IPS-20b (cell line): ENCODE results near the gene CUEDC2.
A peak's percentile ranks its signal among the peaks of the same experiment; 100 is the strongest.
"Not testable (repeated sequence)": the region's sequence is repeated elsewhere in the genome, so short reads cannot be mapped to it uniquely, and the experiment has no call there.

Experiments
- H3K27ac ChIP-seq: one replicate; pipeline ENCODE4 v1.5.1; 2013; ENCODE audit warnings: low read length
- H3K27me3 ChIP-seq: 2 replicates; pipeline ENCODE4 v1.6.1; 2013; ENCODE audit warnings: mild to moderate bottlenecking, low read length, inconsistent platforms; ENCODE audit not compliant: insufficient read depth
- H3K36me3 ChIP-seq: 2 replicates; pipeline ENCODE4 v1.6.1; 2013; ENCODE audit warnings: low read depth, mild to moderate bottlenecking, inconsistent platforms, low read length, moderate library complexity; ENCODE audit not compliant: insufficient read depth
- H3K4me1 ChIP-seq: 2 replicates; pipeline ENCODE4 v1.6.1; 2013; ENCODE audit warnings: mild to moderate bottlenecking, control low read depth, inconsistent platforms, low read length, moderate library complexity; ENCODE audit not compliant: insufficient read depth
- H3K4me3 ChIP-seq: 2 replicates; pipeline ENCODE4 v1.5.1; 2013; ENCODE audit warnings: mild to moderate bottlenecking, low read length, inconsistent platforms
- H3K9ac ChIP-seq: 2 replicates; pipeline ENCODE4 v1.6.1; 2013; ENCODE audit warnings: low read depth, mild to moderate bottlenecking, inconsistent platforms, low read length, moderate library complexity
- H3K9me3 ChIP-seq: 2 replicates; pipeline ENCODE4 v1.6.1; 2013; ENCODE audit warnings: mild to moderate bottlenecking, low read depth, low read length, inconsistent platforms; ENCODE audit not compliant: insufficient read depth

CUEDC2 gene

GRCh38 chr10:102465466-102465865 lies 33.1 kb upstream of the CUEDC2 start:
- Histone ChIP-seq H3K9me3 (no peaks in the 10 kb centered on the region), H3K27me3 (peaks cover 25% of the 10 kb centered on the region), H3K9ac (no peak overlapping the region), H3K4me3 (no peak overlapping the region), H3K27ac (no peak overlapping the region), H3K4me1 (peaks cover 15% of the 10 kb centered on the region), H3K36me3 (no peaks in the 10 kb centered on the region)

GRCh38 chr10:102463983-102464382 lies 31.6 kb upstream of the CUEDC2 start:
- Histone ChIP-seq H3K27me3 (peaks cover 25% of the 10 kb centered on the region), H3K4me1 (peaks cover 15% of the 10 kb centered on the region), H3K36me3 (no peaks in the 10 kb centered on the region), H3K9ac (peak overlapping the region; percentile 66; the same call in 1 of the 2 replicates), H3K9me3 (no peaks in the 10 kb centered on the region), H3K4me3 (peak overlapping the region; percentile 89; the same call in 1 of the 2 replicates), H3K27ac (no peak overlapping the region)

- H3K9ac ChIP-seq: peak overlapping the region; percentile 66; the same call in 1 of the 2 replicates
- no peak overlapping the region for H3K27ac ChIP-seq
- no peaks in the 10 kb centered on the region for H3K9me3 ChIP-seq
- H3K27me3 ChIP-seq: peaks cover 25% of the 10 kb centered on the region
- peaks cover 15% of the 10 kb centered on the region for H3K4me1 ChIP-seq
- H3K36me3 ChIP-seq: no peaks in the 10 kb centered on the region
- peak overlapping the region; percentile 89 for H3K4me3 ChIP-seq
These were observed 30.2 kb upstream of the CUEDC2 start for GRCh38 chr10:102462512-102463054.

- Histone ChIP-seq H3K27me3 (peaks cover 25% of the 10 kb centered on the region), H3K9ac (peak overlapping the region; percentile 80; the same call in 1 of the 2 replicates), H3K9me3 (no peaks in the 10 kb centered on the region), H3K4me3 (peak overlapping the region; percentile 89), H3K27ac (peak overlapping the region; percentile 20), H3K4me1 (peaks cover 15% of the 10 kb centered on the region), H3K36me3 (peaks cover 2% of the 10 kb centered on the region)
These were observed 29.0 kb upstream of the CUEDC2 start for GRCh38 chr10:102461187-102462054.

GRCh38 chr10:102460836-102461186 lies 28.4 kb upstream of the CUEDC2 start:
- Histone ChIP-seq H3K27ac (peak overlapping the region; percentile 20), H3K27me3 (peaks cover 25% of the 10 kb centered on the region), H3K9me3 (no peaks in the 10 kb centered on the region), H3K9ac (peak overlapping the region; percentile 80; the same call in 1 of the 2 replicates), H3K36me3 (peaks cover 8% of the 10 kb centered on the region), H3K4me3 (peak overlapping the region; percentile 89), H3K4me1 (peaks cover 20% of the 10 kb centered on the region)

GRCh38 chr10:102458656-102459055 lies 26.3 kb upstream of the CUEDC2 start:
- Histone ChIP-seq H3K4me3 (no peak overlapping the region), H3K4me1 (peaks cover 32% of the 10 kb centered on the region), H3K9me3 (no peaks in the 10 kb centered on the region), H3K9ac (no peak overlapping the region), H3K36me3 (peaks cover 10% of the 10 kb centered on the region), H3K27me3 (peaks cover 23% of the 10 kb centered on the region), H3K27ac (no peak overlapping the region)

- Histone ChIP-seq H3K4me3 (no peak overlapping the region), H3K9me3 (no peaks in the 10 kb centered on the region), H3K36me3 (peaks cover 16% of the 10 kb centered on the region), H3K9ac (no peak overlapping the region), H3K27me3 (peaks cover 13% of the 10 kb centered on the region), H3K27ac (no peak overlapping the region), H3K4me1 (peaks cover 33% of the 10 kb centered on the region)
These were observed 25.3 kb upstream of the CUEDC2 start for GRCh38 chr10:102457591-102458150.

- H3K4me3 ChIP-seq: no peak overlapping the region
- H3K9ac ChIP-seq: no peak overlapping the region
- H3K27ac ChIP-seq: no peak overlapping the region
- peaks cover 22% of the 10 kb centered on the region for H3K36me3 ChIP-seq
- no peaks in the 10 kb centered on the region for H3K27me3 ChIP-seq
- H3K9me3 ChIP-seq: no peaks in the 10 kb centered on the region
- H3K4me1 ChIP-seq: peaks cover 32% of the 10 kb centered on the region
These were observed 23.6 kb upstream of the CUEDC2 start for GRCh38 chr10:102455893-102456471.

- 0 out of 2 replicates have a peak overlapping the region, but pooled peaks have one; percentile 23 for H3K9ac ChIP-seq
- peaks cover 32% of the 10 kb centered on the region for H3K4me1 ChIP-seq
- H3K4me3 ChIP-seq: peak overlapping the region; percentile 6; the same call in 1 of the 2 replicates
- H3K27ac ChIP-seq, H3K9me3 ChIP-seq, H3K27me3 ChIP-seq: not testable (repeated sequence)
- peaks cover 22% of the 10 kb centered on the region for H3K36me3 ChIP-seq
These were observed 22.5 kb upstream of the CUEDC2 start for GRCh38 chr10:102454662-102455487.

- no peak overlapping the region for H3K4me3 ChIP-seq
- H3K9ac ChIP-seq: no peak overlapping the region
- H3K9me3 ChIP-seq: no peaks in the 10 kb centered on the region
- peaks cover 35% of the 10 kb centered on the region for H3K4me1 ChIP-seq
- H3K27ac ChIP-seq: no peak overlapping the region
- peaks cover 22% of the 10 kb centered on the region for H3K36me3 ChIP-seq
- no peaks in the 10 kb centered on the region for H3K27me3 ChIP-seq
These were observed 21.1 kb upstream of the CUEDC2 start for GRCh38 chr10:102453502-102453901.
